ENCODE measurements around the gene PEX12.
A peak's percentile ranks its signal among the peaks of the same experiment; 100 is the strongest.

PEX12 gene

DNA sequence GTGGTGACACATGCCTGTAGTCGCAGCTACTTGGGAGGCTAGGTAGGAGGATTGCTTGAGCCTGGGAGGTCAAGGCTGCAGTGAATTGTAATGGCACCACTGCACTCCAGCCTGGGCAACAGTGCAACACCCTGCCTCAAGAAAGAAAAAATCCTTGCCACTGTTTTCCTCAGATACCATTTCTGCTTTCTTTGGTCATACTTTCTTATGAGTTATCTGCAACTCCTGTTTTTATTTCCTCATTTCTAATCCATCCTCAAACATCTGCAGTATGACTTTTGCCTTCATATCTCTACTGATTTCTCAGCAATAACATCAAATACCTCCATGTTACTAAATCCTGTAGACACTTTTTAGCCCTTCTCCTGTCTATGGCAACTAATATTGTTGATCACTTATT, 5.7 kb upstream of the PEX12 start:
- H3K4me1 ChIP-seq (ENCODE audit: control insufficient read depth, low read length): peaks cover 27% of the 10 kb centered on the region

DNA sequence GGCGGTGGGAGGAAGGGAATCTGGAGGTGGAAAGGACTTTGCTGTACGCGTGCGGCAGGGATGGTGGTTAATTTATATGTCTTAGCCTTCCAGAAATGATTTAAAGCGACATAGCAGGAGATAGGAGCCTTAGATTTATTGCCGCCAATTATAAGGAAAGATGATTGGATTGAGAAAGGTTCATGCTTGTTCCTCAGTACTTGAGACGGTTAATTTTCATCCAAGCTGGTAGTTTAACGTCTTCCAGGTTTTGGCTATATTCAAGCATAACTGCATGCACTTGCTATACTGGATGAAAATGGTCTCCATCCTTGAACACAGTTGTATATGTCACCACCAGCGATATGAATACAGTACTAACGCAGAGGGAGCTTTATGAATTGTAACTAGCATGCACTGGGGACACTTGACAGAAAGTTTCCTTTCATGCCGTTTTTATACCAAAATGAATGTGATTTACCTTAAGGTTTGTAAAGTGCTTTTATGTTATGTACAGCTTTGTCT, 610 bp upstream of the PEX12 start:
- Histone ChIP-seq H4K20me1 (ENCODE audit: control insufficient read depth, insufficient read depth, low read depth, low read length) (no peaks in the 10 kb centered on the region), H3K4me1 (ENCODE audit: control insufficient read depth, low read length) (peaks cover 26% of the 10 kb centered on the region), H3K79me2 (ENCODE audit: control insufficient read depth, low read length) (peaks cover 15% of the 10 kb centered on the region), H3K4me2 (ENCODE audit: low read length) (peak overlapping the region; percentile 86), H3K9me2 (replicated peaks; ENCODE audit: control insufficient read depth, low read length) (no peaks in the 10 kb centered on the region), H3K27me3 (ENCODE audit: control insufficient read depth, low read length) (no peaks in the 10 kb centered on the region; the same call in 1 of the 2 replicates), H3K27ac (ENCODE audit: low read depth, low read length) (peak overlapping the region; percentile 67), H3K36me3 (ENCODE audit: control insufficient read depth, low read length) (peaks cover 22% of the 10 kb centered on the region), H3F3A (ENCODE audit: control insufficient read depth, insufficient read depth) (peaks cover 22% of the 10 kb centered on the region; the same call in 1 of the 2 replicates), H3K4me3 (ENCODE audit: low read length) (peak overlapping the region; percentile 95), H3K9me3 (ENCODE audit: control insufficient read depth, insufficient read depth, low read length) (no peaks in the 10 kb centered on the region)
- no peak for TF ChIP-seq EZH2phosphoT487 (IDR thresholded peaks at IDR 0.05; ENCODE audit: borderline replicate concordance, low read length)
- TF ChIP-seq, protein P1, sequence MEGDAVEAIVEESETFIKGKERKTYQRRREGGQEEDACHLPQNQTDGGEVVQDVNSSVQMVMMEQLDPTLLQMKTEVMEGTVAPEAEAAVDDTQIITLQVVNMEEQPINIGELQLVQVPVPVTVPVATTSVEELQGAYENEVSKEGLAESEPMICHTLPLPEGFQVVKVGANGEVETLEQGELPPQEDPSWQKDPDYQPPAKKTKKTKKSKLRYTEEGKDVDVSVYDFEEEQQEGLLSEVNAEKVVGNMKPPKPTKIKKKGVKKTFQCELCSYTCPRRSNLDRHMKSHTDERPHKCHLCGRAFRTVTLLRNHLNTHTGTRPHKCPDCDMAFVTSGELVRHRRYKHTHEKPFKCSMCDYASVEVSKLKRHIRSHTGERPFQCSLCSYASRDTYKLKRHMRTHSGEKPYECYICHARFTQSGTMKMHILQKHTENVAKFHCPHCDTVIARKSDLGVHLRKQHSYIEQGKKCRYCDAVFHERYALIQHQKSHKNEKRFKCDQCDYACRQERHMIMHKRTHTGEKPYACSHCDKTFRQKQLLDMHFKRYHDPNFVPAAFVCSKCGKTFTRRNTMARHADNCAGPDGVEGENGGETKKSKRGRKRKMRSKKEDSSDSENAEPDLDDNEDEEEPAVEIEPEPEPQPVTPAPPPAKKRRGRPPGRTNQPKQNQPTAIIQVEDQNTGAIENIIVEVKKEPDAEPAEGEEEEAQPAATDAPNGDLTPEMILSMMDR (IDR thresholded peaks at IDR 0.05; ENCODE audit: low read depth, low read length, poor library complexity, severe bottlenecking): no peak

More for the DNA sequence above, 5.7 kb upstream of the PEX12 start:
- Histone ChIP-seq H3K79me2 (ENCODE audit: control insufficient read depth, low read length) (peaks cover 20% of the 10 kb centered on the region), H4K20me1 (ENCODE audit: control insufficient read depth, insufficient read depth, low read depth, low read length) (no peaks in the 10 kb centered on the region), H3K4me3 (ENCODE audit: low read length) (no peak overlapping the region), H3K36me3 (ENCODE audit: control insufficient read depth, low read length) (no peaks in the 10 kb centered on the region), H3K27ac (ENCODE audit: low read depth, low read length) (no peak overlapping the region), H3K9me3 (ENCODE audit: control insufficient read depth, insufficient read depth, low read length) (no peaks in the 10 kb centered on the region), H3K4me2 (ENCODE audit: low read length) (no peak overlapping the region), H3F3A (ENCODE audit: control insufficient read depth, insufficient read depth) (peaks cover 6% of the 10 kb centered on the region; the same call in 1 of the 2 replicates), H3K9me2 (replicated peaks; ENCODE audit: control insufficient read depth, low read length) (no peaks in the 10 kb centered on the region), H3K27me3 (ENCODE audit: control insufficient read depth, low read length) (no peaks in the 10 kb centered on the region; the same call in 1 of the 2 replicates)
- no peak for TF ChIP-seq EZH2phosphoT487 (IDR thresholded peaks at IDR 0.05; ENCODE audit: borderline replicate concordance, low read length)
- TF ChIP-seq, protein P1 (IDR thresholded peaks at IDR 0.05; ENCODE audit: low read depth, low read length, poor library complexity, severe bottlenecking): no peak

DNA sequence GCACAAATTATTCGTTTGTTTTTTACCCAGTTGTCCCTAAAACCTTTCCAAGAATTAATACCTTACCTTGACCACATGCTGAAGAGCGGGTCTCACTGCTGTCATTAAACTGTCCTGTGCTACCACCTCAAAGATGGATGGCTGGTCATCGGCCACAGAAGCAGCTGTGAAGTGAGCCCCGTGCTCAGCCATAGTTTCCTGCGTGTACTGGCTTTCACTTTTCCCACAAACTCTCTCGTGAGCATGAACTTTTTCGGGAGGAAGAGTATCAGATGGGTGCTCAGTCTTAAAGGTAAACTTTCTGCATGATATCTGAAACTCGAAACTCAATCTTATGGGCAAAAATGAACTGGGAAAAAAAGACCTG, 558 bp downstream of the PEX12 start:
- H3K4me2 ChIP-seq (ENCODE audit: low read length): peak overlapping the region; percentile 86
- H4K20me1 ChIP-seq (ENCODE audit: control insufficient read depth, insufficient read depth, low read depth, low read length): no peaks in the 10 kb centered on the region
- H3K36me3 ChIP-seq (ENCODE audit: control insufficient read depth, low read length): peaks cover 29% of the 10 kb centered on the region
- H3K27me3 ChIP-seq (ENCODE audit: control insufficient read depth, low read length): no peaks in the 10 kb centered on the region
- H3K27ac ChIP-seq (ENCODE audit: low read depth, low read length): peak overlapping the region; percentile 67
- TF ChIP-seq EZH2phosphoT487 (IDR thresholded peaks at IDR 0.05; ENCODE audit: borderline replicate concordance, low read length): no peak
- TF ChIP-seq, protein P1 (IDR thresholded peaks at IDR 0.05; ENCODE audit: low read depth, low read length, poor library complexity, severe bottlenecking): no peak
- no peaks in the 10 kb centered on the region for H3K9me3 ChIP-seq (ENCODE audit: control insufficient read depth, insufficient read depth, low read length)
- peaks cover 22% of the 10 kb centered on the region; the same call in 1 of the 2 replicates for H3F3A ChIP-seq (ENCODE audit: control insufficient read depth, insufficient read depth)
- H3K4me3 ChIP-seq (ENCODE audit: low read length): peak overlapping the region; percentile 95
- peaks cover 15% of the 10 kb centered on the region for H3K79me2 ChIP-seq (ENCODE audit: control insufficient read depth, low read length)
- H3K4me1 ChIP-seq (ENCODE audit: control insufficient read depth, low read length): peaks cover 26% of the 10 kb centered on the region
- no peaks in the 10 kb centered on the region for H3K9me2 ChIP-seq (replicated peaks; ENCODE audit: control insufficient read depth, low read length)

All from DOHH2 (cell line).